ENCODE results near the gene PTPRN2. TPM values are rescaled to one million over a fixed set of nuclear protein-coding genes. Genes with fewer than 3 reads are reported as not detected.

PTPRN2 gene
- total and polyA plus RNA-seq, 2 of the 13 experiments (the other 11 are each of a cell fraction or from before 2014, with no cell fraction given): 2.5 to 24.2 TPM

DNA sequence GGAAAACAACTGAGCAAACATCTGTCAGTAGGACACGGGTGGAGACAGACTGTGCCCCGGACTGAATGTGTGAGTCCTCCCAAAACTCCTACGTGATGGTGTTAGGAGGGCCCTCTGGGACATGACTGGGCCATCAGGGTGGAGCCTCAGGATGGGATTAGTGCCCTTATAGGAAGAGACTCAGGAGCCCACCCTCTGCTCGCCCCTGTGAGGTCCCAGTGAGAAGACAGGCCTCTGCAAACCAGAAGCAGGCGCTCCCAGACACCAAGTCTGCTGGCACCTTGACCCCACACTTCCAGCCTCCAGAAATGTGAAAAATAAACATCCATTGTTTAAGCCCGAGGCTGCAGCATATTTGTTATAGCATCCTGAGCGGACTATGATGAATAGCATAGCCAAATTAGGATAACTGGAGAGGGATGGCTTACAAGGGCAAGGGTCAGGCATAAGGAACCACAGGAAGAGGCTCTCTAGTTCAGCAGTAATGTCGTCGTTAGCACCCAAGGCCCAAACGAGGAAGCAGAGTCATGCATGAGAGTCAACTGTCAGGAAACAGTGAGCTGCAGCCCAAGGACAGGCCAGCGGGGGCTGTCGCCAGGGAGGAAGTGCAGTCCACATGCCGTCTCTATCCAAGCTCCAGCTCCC lies 50.6 kb downstream of the PTPRN2 start (continued):
- TF ChIP-seq ZNF687 (CRISPR knock-in tag; IDR thresholded peaks at IDR 0.05) (peak; percentile 76), RFXANK (CRISPR knock-in tag; IDR thresholded peaks at IDR 0.05) (no peak), SMAD9 (CRISPR knock-in tag; IDR thresholded peaks at IDR 0.05) (no peak), RNF2 (conservative IDR thresholded peaks at IDR 0.05; ENCODE audit: low read depth) (no peak), ZNF138 (CRISPR knock-in tag; IDR thresholded peaks at IDR 0.05; ENCODE audit: low read depth) (0 out of 2 replicates have a peak, but pooled peaks have one; percentile 41), SRF (IDR thresholded peaks at IDR 0.05; ENCODE audit: low read depth, low read length) (peak; percentile 72; the same call in 1 of the 2 replicates), MED1 (CRISPR knock-in tag; IDR thresholded peaks at IDR 0.05) (peak; percentile 37; the same call in 1 of the 2 replicates), RFXAP (CRISPR knock-in tag; IDR thresholded peaks at IDR 0.05; ENCODE audit: borderline replicate concordance) (peak; percentile 37; the same call in 1 of the 2 replicates), MYC (CRISPR knock-in tag; IDR thresholded peaks at IDR 0.05; ENCODE audit: borderline replicate concordance) (peak; percentile 54; the same call in 1 of the 2 replicates), ZNF747 (CRISPR knock-in tag; IDR thresholded peaks at IDR 0.05; ENCODE audit: borderline replicate concordance) (0 out of 2 replicates have a peak, but pooled peaks have one; percentile 32), ZFX (CRISPR knock-in tag; IDR thresholded peaks at IDR 0.05; ENCODE audit: low read depth) (no peak), PRDM15 (CRISPR knock-in tag; IDR thresholded peaks at IDR 0.05) (peak; percentile 70), HOXA3 (CRISPR knock-in tag; IDR thresholded peaks at IDR 0.05) (0 out of 2 replicates have a peak, but pooled peaks have one; percentile 16), HMGXB4 (CRISPR knock-in tag; IDR thresholded peaks at IDR 0.05; ENCODE audit: borderline replicate concordance in 1 of 2, low read depth in 1 of 2) (no peak), RARA (CRISPR knock-in tag; IDR thresholded peaks at IDR 0.05) (peak; percentile 14; the same call in 1 of the 2 replicates)
- TF ChIP-seq, protein P1, sequence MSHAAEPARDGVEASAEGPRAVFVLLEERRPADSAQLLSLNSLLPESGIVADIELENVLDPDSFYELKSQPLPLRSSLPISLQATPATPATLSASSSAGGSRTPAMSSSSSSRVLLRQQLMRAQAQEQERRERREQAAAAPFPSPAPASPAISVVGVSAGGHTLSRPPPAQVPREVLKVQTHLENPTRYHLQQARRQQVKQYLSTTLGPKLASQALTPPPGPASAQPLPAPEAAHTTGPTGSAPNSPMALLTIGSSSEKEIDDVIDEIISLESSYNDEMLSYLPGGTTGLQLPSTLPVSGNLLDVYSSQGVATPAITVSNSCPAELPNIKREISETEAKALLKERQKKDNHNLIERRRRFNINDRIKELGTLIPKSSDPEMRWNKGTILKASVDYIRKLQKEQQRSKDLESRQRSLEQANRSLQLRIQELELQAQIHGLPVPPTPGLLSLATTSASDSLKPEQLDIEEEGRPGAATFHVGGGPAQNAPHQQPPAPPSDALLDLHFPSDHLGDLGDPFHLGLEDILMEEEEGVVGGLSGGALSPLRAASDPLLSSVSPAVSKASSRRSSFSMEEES (CRISPR knock-in tag; IDR thresholded peaks at IDR 0.05): no peak
